B cell (primary cell): ENCODE results near the gene POU2AF1. TPM values are rescaled to one million over a fixed set of nuclear protein-coding genes. Genes with fewer than 3 reads are reported as not detected.

Source experiments
- ATAC-seq: fragments of 200-7000 bp; cut with Tn5 transposase; one replicate; pipeline ENCODE4 v1.10.0; 2021; ENCODE audit warnings: low read depth, mild to moderate bottlenecking, moderate number of reproducible peaks, moderate library complexity
- CTCF ChIA-PET: fragments of 350-600 bp; sonication (Branson Sonifier 250); formaldehyde crosslinking; loops from one replicate; lab custom pipeline; 2021; ENCODE audit warnings: antibody characterized with exemption, inconsistent platforms; lab: Charles Lee
- POLR2A ChIA-PET: fragments of 350-600 bp; sonication (Branson Sonifier 250); formaldehyde crosslinking; loops from one replicate; lab custom pipeline; 2021; ENCODE audit warnings: antibody characterized with exemption; lab: Charles Lee
- DNase-seq: peaks from one replicate; pipeline ENCODE4 v3.0.0; 2013
- H2AFZ ChIP-seq: 2 replicates; pipeline ENCODE4 v1.6.1; 2012; ENCODE audit warnings: mild to moderate bottlenecking, low read depth, low read length; ENCODE audit not compliant: insufficient read depth, poor library complexity, severe bottlenecking
- H3K27ac ChIP-seq, 2 donors: 1 replicate in 1 of 2; 2 replicates in 1 of 2; pipeline ENCODE4 v1.5.1; 2012 to 2013; ENCODE audit warnings: low read length in 2 of 2, mild to moderate bottlenecking in 2 of 2, moderate library complexity in 1 of 2
- H3K27me3 ChIP-seq, 4 experiments: fragments of 200-600 bp in 1 of 4; sonication (generic) in 1 of 4; replicated peaks in 1 of 4; 1 replicate in 2 of 4; 2 replicates in 2 of 4; pipeline versions ENCODE4 v1.6.1 to v1.7.0; 2013 to 2016; ENCODE audit warnings: low read length in 3 of 4, mild to moderate bottlenecking in 2 of 4, mixed read lengths in 1 of 4, moderate library complexity in 1 of 4; ENCODE audit not compliant: insufficient read depth in 4 of 4, control insufficient read depth in 3 of 4; ENCODE audit errors: control extremely low read depth in 1 of 4
- H3K36me3 ChIP-seq, 2 experiments: replicated peaks in 1 of 2; 1 replicate in 1 of 2; 2 replicates in 1 of 2; pipeline versions ENCODE4 v1.6.1 to v1.7.1; 2013; ENCODE audit warnings: low read length in 1 of 2; ENCODE audit not compliant: insufficient read depth in 2 of 2, control insufficient read depth in 1 of 2; ENCODE audit errors: control extremely low read depth in 1 of 2, extremely low read depth in 1 of 2
- H3K4me1 ChIP-seq, 2 donors: fragments of 200-600 bp in 1 of 2; sonication (generic) in 1 of 2; 1 replicate in 1 of 2; 2 replicates in 1 of 2; pipeline versions ENCODE4 v1.5.1 to v1.6.1; 2013 to 2017; ENCODE audit warnings: low read length in 2 of 2; ENCODE audit not compliant: control insufficient read depth in 2 of 2, insufficient read depth in 2 of 2
- H3K4me2 ChIP-seq: replicated peaks from 2 replicates; pipeline ENCODE3; 2012; ENCODE audit warnings: mild to moderate bottlenecking, low read depth, low read length; ENCODE audit not compliant: poor library complexity, severe bottlenecking
- H3K4me3 ChIP-seq, 5 experiments: fragments of 200-600 bp in 1 of 5; sonication (generic) in 1 of 5; 1 replicate in 3 of 5; 2 replicates in 2 of 5; pipeline versions ENCODE4 v1.5.1 to v1.7.0; 2011 to 2016; ENCODE audit warnings: low read length in 4 of 5, mild to moderate bottlenecking in 4 of 5, low read depth in 2 of 5, control low read depth in 1 of 5, moderate library complexity in 1 of 5; ENCODE audit not compliant: insufficient read depth in 1 of 5; ENCODE audit errors: control extremely low read depth in 1 of 5, extremely low read depth in 1 of 5
- H3K79me2 ChIP-seq: fragments of 200-600 bp; sonication (generic); one replicate; pipeline ENCODE4 v1.6.0; 2016; ENCODE audit warnings: low read length; ENCODE audit not compliant: control insufficient read depth, insufficient read depth
- H3K9ac ChIP-seq: fragments of 200-600 bp; sonication (generic); 2 replicates; pipeline ENCODE4 v1.6.1; 2017; ENCODE audit warnings: mild to moderate bottlenecking, low read length, moderate library complexity
- H3K9me3 ChIP-seq, 3 donors: one replicate each; pipeline versions ENCODE4 v1.6.1 to v1.7.1; 2013; ENCODE audit warnings: low read length in 2 of 3; ENCODE audit not compliant: control insufficient read depth in 2 of 3, insufficient read depth in 1 of 3; ENCODE audit errors: control extremely low read depth in 1 of 3
- H4K20me1 ChIP-seq: 2 replicates; pipeline ENCODE4 v1.6.0; 2012; ENCODE audit warnings: mild to moderate bottlenecking, low read length; ENCODE audit not compliant: insufficient read depth, control insufficient read depth, poor library complexity, severe bottlenecking
- H3K27ac Mint-ChIP-seq: one replicate; pipeline ENCODE4 v1.8.0; 2021; ENCODE audit warnings: mixed read lengths
- H3K27me3 Mint-ChIP-seq: one replicate; pipeline ENCODE4 v1.8.0; 2021; ENCODE audit warnings: mixed read lengths
- H3K4me1 Mint-ChIP-seq: one replicate; pipeline ENCODE4 v1.8.0; 2021; ENCODE audit warnings: mixed read lengths
- H3K4me3 Mint-ChIP-seq: one replicate; pipeline ENCODE4 v1.8.0; 2021; ENCODE audit warnings: mixed read lengths
- H3K9me3 Mint-ChIP-seq: one replicate; pipeline ENCODE4 v1.8.0; 2022; ENCODE audit warnings: mixed read lengths; ENCODE audit not compliant: insufficient read depth
- CTCF ChIP-seq: fragments of 200-600 bp; IDR thresholded peaks from one replicate; pipeline ENCODE4 v1.8.0; 2022; ENCODE audit warnings: antibody characterized with exemption, mild to moderate bottlenecking
- EZH2 ChIP-seq: IDR thresholded peaks from 2 replicates; pipeline ENCODE4 v1.6.1; 2012; ENCODE audit warnings: borderline replicate concordance, low read depth, mild to moderate bottlenecking, moderate library complexity, low read length; ENCODE audit not compliant: insufficient read depth, poor library complexity, severe bottlenecking
- WGBS: methylation state at CpG from one replicate; pipeline ENCODE4 v1.1.5; 2013; ENCODE audit warnings: missing lambda C conversion rate; ENCODE audit not compliant: insufficient coverage; 5-methylcytosine and 5-hydroxymethylcytosine counted together
- intact Hi-C: fragments of 100-400 bp; cut with micrococcal nuclease; formaldehyde crosslinking; loops from one replicate; pipeline ENCODE4 v1.10.0; 2022
- polyA plus RNA-seq: library from polyadenylated mRNA; depleted of rRNA; stranded (reverse); fragments of >200 nt; gene quantifications from 2 replicates; pipeline ENCODE4 v1.2.3, GENCODE V29; 2012
- total RNA-seq, 2 donors: library from RNA; stranded (reverse); fragments of 120-200 nt in 1 of 2; gene quantifications; 1 replicate in 1 of 2; 2 replicates in 1 of 2; pipeline versions ENCODE4 v1.2.3 to v1.2.4, GENCODE V29; 2013 to 2022

POU2AF1 gene
- total and polyA plus RNA-seq, 2 donors (not counting 1 experiment from before 2014, with no cell fraction given), result 308 to 407 TPM

- CTCF ChIA-PET, result interaction anchor here (3.8 kb wide), 1 partner anchor 116 kb away, joined by 21 read pairs; no protein-coding TSS in a partner anchor
- H3K4me3 ChIP-seq, result no peak overlapping the region
- no peak overlapping the region for H3K27ac ChIP-seq
- ATAC-seq (no peak), DNase-seq (no peak)
- intact Hi-C loops, result loop anchor here (5.0 kb wide), 1 partner anchor 41 kb away; no protein-coding TSS in a partner anchor
- H3K4me2 ChIP-seq, result no peak overlapping the region
- peaks cover 0 to 3% of the 10 kb centered on the region in 2 experiments for H3K36me3 ChIP-seq
- TF ChIP-seq EZH2, result no peak
- no peak for TF ChIP-seq CTCF
- no peak overlapping the region for H3K4me3 Mint-ChIP-seq
- no peaks in the 10 kb centered on the region for H3K27me3 Mint-ChIP-seq
- peaks cover 0 to 4% (median 2%) of the 10 kb centered on the region in 4 experiments for H3K27me3 ChIP-seq
- 44% methylated on average over 2 of the region's 4 CpGs for WGBS
- H3K79me2 ChIP-seq, result no peaks in the 10 kb centered on the region
- H2AFZ ChIP-seq, result no peak overlapping the region
- peaks cover 17 to 21% of the 10 kb centered on the region in 2 donors for H3K4me1 ChIP-seq
- no peaks in the 10 kb centered on the region for H3K9me3 ChIP-seq
- POLR2A ChIA-PET, result no interaction called here
- H3K4me1 Mint-ChIP-seq, result peaks cover 22% of the 10 kb centered on the region
- H3K9ac ChIP-seq, result no peak overlapping the region
- H3K27ac Mint-ChIP-seq, result no peak overlapping the region
- H3K9me3 Mint-ChIP-seq, result no peaks in the 10 kb centered on the region
- no peaks in the 10 kb centered on the region for H4K20me1 ChIP-seq
Observed at GRCh38 chr11:111305876-111306275, 73.2 kb downstream of the POU2AF1 start.

- WGBS, result 92% methylated on average over 3 of the region's 5 CpGs
- H3K4me3 Mint-ChIP-seq, result no peak overlapping the region
- Histone ChIP-seq H3K4me3 (no peak overlapping the region), H3K36me3 (peaks cover 0 to 3% of the 10 kb centered on the region in 2 experiments), H3K9ac (no peak overlapping the region), H2AFZ (no peak overlapping the region), H3K79me2 (no peaks in the 10 kb centered on the region), H3K27me3 (peaks cover 0 to 4% (median 2%) of the 10 kb centered on the region in 4 experiments), H3K27ac (no peak overlapping the region), H4K20me1 (no peaks in the 10 kb centered on the region), H3K9me3 (no peaks in the 10 kb centered on the region), H3K4me1 (peaks cover 22 to 26% of the 10 kb centered on the region in 2 donors), H3K4me2 (no peak overlapping the region)
- no peak for DNase-seq
- H3K27me3 Mint-ChIP-seq, result no peaks in the 10 kb centered on the region
- ChIA-PET POLR2A (no interaction called here), CTCF (interaction anchor here (3.8 kb wide), 1 partner anchor 117 kb away, joined by 21 read pairs; no protein-coding TSS in a partner anchor)
- intact Hi-C loops, result loop anchor here (5.0 kb wide), 1 partner anchor 42 kb away; no protein-coding TSS in a partner anchor
- no peaks in the 10 kb centered on the region for H3K9me3 Mint-ChIP-seq
- no peak for ATAC-seq
- peak overlapping the region; percentile 32 for H3K27ac Mint-ChIP-seq
- peaks cover 28% of the 10 kb centered on the region for H3K4me1 Mint-ChIP-seq
- TF ChIP-seq CTCF (no peak), EZH2 (no peak)
Observed at GRCh38 chr11:111305162-111305802, 73.8 kb downstream of the POU2AF1 start.
